Sigmoid colon (tissue), 7 donors: Measurements from ENCODE around the gene TBC1D1. TPM values are rescaled to one million over a fixed set of nuclear protein-coding genes. Genes with fewer than 3 reads are reported as not detected.
A peak's percentile ranks its signal among the peaks of the same experiment; 100 is the strongest.

ENCODE experiments used
- DNase-seq: peaks from one replicate; pipeline ENCODE4 v3.0.0-alpha.2; 2019
- H3K27ac ChIP-seq, 4 donors: fragments of 200-600 bp; sonication (generic); one replicate each; pipeline ENCODE4 v1.5.1; 2016 to 2019; ENCODE audit warnings: mild to moderate bottlenecking in 1 of 4
- H3K27me3 ChIP-seq, 3 donors: fragments of 200-600 bp; sonication (generic); one replicate each; pipeline ENCODE4 v1.5.1; 2019; ENCODE audit warnings: mild to moderate bottlenecking in 1 of 3
- H3K36me3 ChIP-seq, 4 donors: fragments of 200-600 bp; sonication (generic); one replicate each; pipeline ENCODE4 v1.5.1; 2016 to 2019
- H3K4me1 ChIP-seq, 4 donors: fragments of 200-600 bp; sonication (generic); one replicate each; pipeline ENCODE4 v1.5.1; 2017 to 2019
- H3K4me3 ChIP-seq, 4 donors: fragments of 200-600 bp; sonication (generic); one replicate each; pipeline ENCODE4 v1.5.1; 2017 to 2019; ENCODE audit warnings: mild to moderate bottlenecking in 2 of 4, moderate library complexity in 1 of 4
- H3K9me3 ChIP-seq, 4 donors: fragments of 200-600 bp in 3 of 4; sonication (generic) in 3 of 4; one replicate each; pipeline versions ENCODE4 v1.5.1 to v1.6.1; 2013 to 2019
- EP300 ChIP-seq, 4 donors: sonication (generic); formaldehyde crosslinking; IDR thresholded peaks; one replicate each; pipeline ENCODE4 v1.6.1; 2017; ENCODE audit warnings: antibody characterized with exemption in 4 of 4
- POLR2A ChIP-seq, 2 donors: fragments of 450-650 bp; IDR thresholded peaks; one replicate each; pipeline ENCODE4 v1.6.1; 2016; ENCODE audit warnings: antibody characterized with exemption in 2 of 2, mild to moderate bottlenecking in 2 of 2, moderate library complexity in 2 of 2
- POLR2AphosphoS5 ChIP-seq, 4 donors: sonication (generic); formaldehyde crosslinking; IDR thresholded peaks; one replicate each; pipeline ENCODE4 v1.6.1; 2017; ENCODE audit warnings: antibody characterized with exemption in 4 of 4
- WGBS, 2 donors: extraction: QIAGEN DNeasy Blood & Tissue Kit; methylation state at CpG; one replicate each; pipeline ENCODE4 v1.1.7; 2013; 5-methylcytosine and 5-hydroxymethylcytosine counted together
- intact Hi-C: fragments of 100-400 bp; cut with DNase I; formaldehyde crosslinking; loops from one replicate; pipeline ENCODE4 v1.15.1; 2023
- polyA plus RNA-seq, 3 donors: library from polyadenylated mRNA; stranded (reverse); fragments of 200-250 nt; gene quantifications; one replicate each; pipeline ENCODE4 v1.2.3, GENCODE V29; 2013
- total RNA-seq, 4 donors: library from RNA; depleted of rRNA; stranded (reverse); fragments of >200 nt; gene quantifications; one replicate each; pipeline ENCODE4 v1.1.0, GENCODE V29; 2016
- TF ChIP-seq, protein P1 (sequence below), 4 experiments: fragments of 450-650 bp in 3 of 4; fragments of 200-600 bp in 1 of 4; IDR thresholded peaks; one replicate each; pipeline ENCODE4 v1.5.1; 2016 to 2019; ENCODE audit warnings: antibody characterized with exemption in 4 of 4, mild to moderate bottlenecking in 3 of 4, moderate library complexity in 2 of 4
- donor health status: healthy with polysubstance abuse.
- donor health status: Bipolar disorder and iron deficiency.
- donor health status: healthy.

TBC1D1 gene
- total and polyA plus RNA-seq, 7 donors = 31.2 to 450 (median 253) TPM

DNA sequence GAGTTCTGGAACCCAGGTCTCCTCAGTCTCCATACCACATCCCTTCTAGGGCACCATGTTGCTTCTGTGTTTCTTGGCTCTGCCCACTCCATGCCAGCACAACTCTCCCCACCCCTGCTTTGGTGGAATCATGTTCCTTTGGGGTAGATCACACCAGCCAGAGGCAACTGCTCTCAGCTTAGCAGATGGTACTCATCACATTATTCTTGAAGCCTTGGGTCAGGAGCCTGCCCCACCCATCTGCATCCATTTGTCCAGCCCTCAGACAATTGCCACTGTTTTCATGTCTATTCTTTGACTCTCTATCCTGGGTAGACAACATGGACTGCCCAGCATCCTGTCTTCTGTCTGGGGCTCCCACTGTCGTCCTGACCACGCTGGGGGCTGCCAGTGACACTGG is 216.9 kb downstream of the TBC1D1 start:
- Histone ChIP-seq H3K4me1 (peaks cover 0 to 35% (median 22%) of the 10 kb centered on the region in 4 donors), H3K4me3 (no peak overlapping the region), H3K36me3 (peaks cover 4 to 81% (median 14%) of the 10 kb centered on the region in 4 donors), H3K27ac (no peak overlapping the region), H3K9me3 (no peaks in the 10 kb centered on the region), H3K27me3 (no peaks in the 10 kb centered on the region)
- 90 to 96% methylated on average over 2 of the region's 2 CpGs for WGBS, 2 donors
- DNase-seq = no peak
- intact Hi-C loops = no loop called here
- TF ChIP-seq EP300 (IDR thresholded peaks at IDR 0.05) (no peak), POLR2AphosphoS5 (IDR thresholded peaks at IDR 0.05) (no peak), POLR2A (IDR thresholded peaks at IDR 0.05) (no peak)
- TF ChIP-seq, protein P1, sequence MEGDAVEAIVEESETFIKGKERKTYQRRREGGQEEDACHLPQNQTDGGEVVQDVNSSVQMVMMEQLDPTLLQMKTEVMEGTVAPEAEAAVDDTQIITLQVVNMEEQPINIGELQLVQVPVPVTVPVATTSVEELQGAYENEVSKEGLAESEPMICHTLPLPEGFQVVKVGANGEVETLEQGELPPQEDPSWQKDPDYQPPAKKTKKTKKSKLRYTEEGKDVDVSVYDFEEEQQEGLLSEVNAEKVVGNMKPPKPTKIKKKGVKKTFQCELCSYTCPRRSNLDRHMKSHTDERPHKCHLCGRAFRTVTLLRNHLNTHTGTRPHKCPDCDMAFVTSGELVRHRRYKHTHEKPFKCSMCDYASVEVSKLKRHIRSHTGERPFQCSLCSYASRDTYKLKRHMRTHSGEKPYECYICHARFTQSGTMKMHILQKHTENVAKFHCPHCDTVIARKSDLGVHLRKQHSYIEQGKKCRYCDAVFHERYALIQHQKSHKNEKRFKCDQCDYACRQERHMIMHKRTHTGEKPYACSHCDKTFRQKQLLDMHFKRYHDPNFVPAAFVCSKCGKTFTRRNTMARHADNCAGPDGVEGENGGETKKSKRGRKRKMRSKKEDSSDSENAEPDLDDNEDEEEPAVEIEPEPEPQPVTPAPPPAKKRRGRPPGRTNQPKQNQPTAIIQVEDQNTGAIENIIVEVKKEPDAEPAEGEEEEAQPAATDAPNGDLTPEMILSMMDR (IDR thresholded peaks at IDR 0.05) = no peak

DNA sequence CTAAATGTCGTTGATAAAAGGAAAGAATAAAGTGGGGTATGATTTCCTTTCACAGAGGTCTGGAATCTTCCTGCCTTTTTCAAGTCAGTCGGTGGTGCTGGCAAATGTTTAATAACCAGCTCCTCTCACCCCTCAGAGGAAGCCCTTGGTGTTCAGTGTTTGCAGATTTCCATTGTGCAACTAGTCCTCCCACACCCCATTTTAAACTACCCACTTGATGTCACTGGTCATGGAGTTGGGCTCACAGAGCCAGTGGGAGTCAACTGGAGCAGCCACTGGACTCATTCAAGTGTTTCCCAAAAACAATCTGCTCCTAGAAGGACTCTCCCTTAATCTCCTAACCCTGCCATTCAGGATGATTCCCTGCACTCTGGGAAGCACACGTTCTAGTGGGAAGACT is 218.5 kb downstream of the TBC1D1 start:
- WGBS, 2 donors = 62 to 72% methylated on average over 3 of the region's 3 CpGs

DNA sequence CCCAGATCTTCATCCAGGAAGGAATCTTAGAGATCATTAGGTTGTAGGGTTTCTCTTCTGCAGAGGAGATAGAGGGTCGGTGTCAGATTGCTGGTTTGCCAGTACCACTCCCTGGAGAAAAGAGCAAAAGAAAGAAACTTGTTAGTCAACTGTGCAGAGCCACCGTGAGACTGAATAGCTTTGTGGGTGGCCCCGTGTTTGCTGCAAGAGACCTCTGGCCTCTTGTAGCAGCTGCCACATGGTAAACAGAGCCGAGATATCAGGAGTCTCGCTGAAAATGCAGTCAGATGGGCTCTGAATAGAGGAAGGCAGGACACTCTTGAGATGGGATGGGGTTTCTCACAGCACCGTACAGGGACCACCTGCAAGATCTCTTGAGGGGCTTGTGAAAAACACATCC is 219.0 kb downstream of the TBC1D1 start:
- Histone ChIP-seq H3K27me3 (no peaks in the 10 kb centered on the region), H3K9me3 (no peaks in the 10 kb centered on the region), H3K4me1 (peaks cover 0 to 53% (median 42%) of the 10 kb centered on the region in 4 donors), H3K27ac (no peak overlapping the region), H3K36me3 (peaks cover 0 to 66% (median 7%) of the 10 kb centered on the region in 4 donors), H3K4me3 (no peak overlapping the region)
- no peak for DNase-seq
- TF ChIP-seq EP300 (IDR thresholded peaks at IDR 0.05) (no peak), POLR2A (IDR thresholded peaks at IDR 0.05) (no peak), POLR2AphosphoS5 (IDR thresholded peaks at IDR 0.05) (no peak)
- TF ChIP-seq, protein P1 (IDR thresholded peaks at IDR 0.05) = no peak
- intact Hi-C loops = no loop called here
- 17 to 61% methylated on average over 6 of the region's 6 CpGs for WGBS, 2 donors

More for the DNA sequence above, 218.5 kb downstream of the TBC1D1 start:
- DNase-seq = no peak
- intact Hi-C loops = no loop called here
- Histone ChIP-seq H3K4me1 (peaks cover 0 to 49% (median 37%) of the 10 kb centered on the region in 4 donors), H3K27me3 (no peaks in the 10 kb centered on the region), H3K36me3 (peaks cover 1 to 71% (median 7%) of the 10 kb centered on the region in 4 donors), H3K27ac (no peak overlapping the region), H3K4me3 (no peak overlapping the region), H3K9me3 (no peaks in the 10 kb centered on the region)
- TF ChIP-seq POLR2A (IDR thresholded peaks at IDR 0.05) (no peak), EP300 (IDR thresholded peaks at IDR 0.05) (no peak), POLR2AphosphoS5 (IDR thresholded peaks at IDR 0.05) (no peak)
- TF ChIP-seq, protein P1 (IDR thresholded peaks at IDR 0.05) = no peak

DNA sequence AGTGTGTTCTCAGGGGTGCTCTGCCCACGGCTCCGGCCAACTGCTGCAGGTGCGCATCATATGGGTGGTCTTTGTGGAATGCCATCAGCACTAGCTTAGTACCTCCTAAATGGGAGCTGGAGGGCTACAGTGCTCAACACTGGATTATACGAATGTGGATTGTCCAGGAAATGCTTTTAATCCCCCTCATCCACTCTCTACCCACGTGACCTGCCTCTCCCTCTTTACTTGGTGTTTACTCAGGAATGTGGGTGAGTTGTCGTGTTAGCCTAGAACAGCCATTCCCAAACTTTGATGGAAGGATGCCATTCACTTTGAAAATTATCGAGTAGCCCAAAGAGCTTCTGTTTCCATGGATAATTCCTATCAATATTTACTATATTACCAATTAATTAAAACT is 220.1 kb downstream of the TBC1D1 start:
- peaks cover 1 to 62% (median 10%) of the 10 kb centered on the region in 4 donors for H3K36me3 ChIP-seq
- no peak for TF ChIP-seq EP300 (IDR thresholded peaks at IDR 0.05)
- TF ChIP-seq POLR2AphosphoS5 (IDR thresholded peaks at IDR 0.05) = no peak
- no peak for TF ChIP-seq POLR2A (IDR thresholded peaks at IDR 0.05)
- TF ChIP-seq, protein P1 (IDR thresholded peaks at IDR 0.05) = no peak
- no peaks in the 10 kb centered on the region for H3K27me3 ChIP-seq
- intact Hi-C loops = no loop called here
- H3K4me1 ChIP-seq = peaks cover 0 to 45% (median 40%) of the 10 kb centered on the region in 4 donors
- no peak overlapping the region for H3K27ac ChIP-seq
- 81 to 91% methylated on average over 7 of the region's 7 CpGs for WGBS, 2 donors
- DNase-seq = no peak
- no peaks in the 10 kb centered on the region for H3K9me3 ChIP-seq
- H3K4me3 ChIP-seq = no peak overlapping the region

DNA sequence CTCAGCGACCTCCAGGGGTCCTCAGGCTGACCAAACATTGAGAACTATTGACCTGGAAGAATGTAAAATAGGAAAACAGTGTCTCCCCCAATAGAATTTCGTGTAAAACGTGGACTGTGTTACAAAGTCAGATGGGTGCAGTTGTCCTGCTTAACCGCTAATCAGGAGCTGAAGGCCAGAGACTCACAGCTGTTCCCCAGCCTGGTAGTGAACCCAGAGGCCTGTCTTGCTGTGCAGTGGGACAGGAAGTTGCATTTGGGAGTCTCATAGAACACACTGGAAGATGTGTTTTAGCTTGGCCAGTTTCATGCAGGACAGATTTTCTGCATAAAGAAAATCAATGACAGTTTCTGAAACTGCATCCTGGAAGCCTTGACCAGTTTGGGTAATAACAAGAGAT is 220.8 kb downstream of the TBC1D1 start:
- Histone ChIP-seq H3K36me3 (peaks cover 3 to 62% (median 15%) of the 10 kb centered on the region in 4 donors), H3K27me3 (no peaks in the 10 kb centered on the region), H3K4me3 (no peak overlapping the region), H3K4me1 (peaks cover 0 to 38% (median 35%) of the 10 kb centered on the region in 4 donors), H3K27ac (peak overlapping the region in 1 of 4 donors; percentile 12), H3K9me3 (no peaks in the 10 kb centered on the region)
- intact Hi-C loops = no loop called here
- TF ChIP-seq, protein P1 (IDR thresholded peaks at IDR 0.05) = no peak
- TF ChIP-seq EP300 (IDR thresholded peaks at IDR 0.05) = no peak
- no peak for TF ChIP-seq POLR2AphosphoS5 (IDR thresholded peaks at IDR 0.05)
- TF ChIP-seq POLR2A (IDR thresholded peaks at IDR 0.05) = no peak
- WGBS, 2 donors = 76 to 79% methylated on average over 4 of the region's 4 CpGs
- DNase-seq = no peak
